GM19452 (cell line): ENCODE measurements around the gene ZBTB20.

ENCODE experiments used
- ATAC-seq: cut with Tn5 transposase; IDR thresholded peaks from one replicate; pipeline ENCODE4 v1.9.1; 2021; ENCODE audit not compliant: unreplicated experiment

Gene ZBTB20

GRCh38 chr3:114597871-114598270 is 549.2 kb downstream of the ZBTB20 start:
- no peak for ATAC-seq

DNA sequence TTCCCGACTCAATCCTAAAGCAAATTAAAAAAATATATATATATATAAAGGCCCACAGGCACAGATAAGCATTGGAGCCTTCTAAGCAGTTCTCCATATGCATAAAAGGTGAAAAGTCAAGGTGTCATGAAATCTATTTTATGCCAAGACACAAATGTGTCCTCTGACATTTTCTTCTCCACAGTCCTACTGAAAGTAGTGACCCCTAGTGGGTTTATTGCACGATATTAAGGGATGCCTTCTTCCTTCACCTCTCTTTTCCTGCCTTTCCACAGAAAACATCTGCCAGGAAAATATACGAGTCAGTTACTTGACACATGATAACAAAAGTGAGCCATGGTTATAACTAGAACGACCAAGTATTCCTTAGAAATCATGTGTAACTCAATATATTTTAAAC is 550.1 kb downstream of the ZBTB20 start:
- no peak for ATAC-seq

DNA sequence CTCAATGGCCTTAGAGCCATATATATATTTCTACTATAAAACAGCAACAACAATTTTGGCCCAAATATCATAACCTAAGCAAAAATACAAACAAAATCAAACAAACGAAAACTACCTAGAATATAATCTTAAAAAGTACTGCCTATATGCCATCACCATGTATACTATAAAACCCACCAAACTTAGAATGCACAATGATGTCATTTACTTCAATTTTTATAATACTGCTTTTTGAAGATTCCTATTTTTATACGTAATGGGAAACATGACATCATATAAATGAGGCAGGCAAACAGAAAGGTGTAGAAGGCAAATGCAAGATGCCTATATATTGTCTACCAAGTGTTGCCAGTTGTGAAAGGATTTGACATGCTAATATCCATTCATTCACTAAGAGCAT is 550.9 kb downstream of the ZBTB20 start:
- ATAC-seq = no peak

DNA sequence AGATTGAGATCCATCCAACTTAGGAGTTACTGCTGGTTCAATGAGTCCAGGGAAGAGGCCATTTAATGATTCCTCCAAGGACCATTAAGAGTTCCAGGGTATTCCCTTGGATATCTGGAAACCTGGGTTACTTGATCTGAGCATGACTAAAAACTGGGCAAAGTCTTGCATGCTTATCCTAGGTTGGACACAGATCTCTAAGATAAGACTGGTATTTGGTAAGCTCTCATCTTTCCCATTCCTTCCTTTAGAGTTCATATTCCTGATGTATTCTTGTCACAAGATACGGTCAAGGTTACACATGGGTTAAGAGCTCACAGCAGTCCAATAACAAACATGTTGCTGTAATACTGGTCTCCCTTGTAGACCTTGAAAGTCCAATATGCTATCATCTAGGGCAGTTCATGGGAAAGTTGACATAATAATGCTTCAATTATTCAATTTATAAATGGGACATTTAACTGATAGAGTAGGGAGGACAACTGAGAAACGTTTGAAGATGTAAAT is 551.5 kb downstream of the ZBTB20 start:
- no peak for ATAC-seq

DNA sequence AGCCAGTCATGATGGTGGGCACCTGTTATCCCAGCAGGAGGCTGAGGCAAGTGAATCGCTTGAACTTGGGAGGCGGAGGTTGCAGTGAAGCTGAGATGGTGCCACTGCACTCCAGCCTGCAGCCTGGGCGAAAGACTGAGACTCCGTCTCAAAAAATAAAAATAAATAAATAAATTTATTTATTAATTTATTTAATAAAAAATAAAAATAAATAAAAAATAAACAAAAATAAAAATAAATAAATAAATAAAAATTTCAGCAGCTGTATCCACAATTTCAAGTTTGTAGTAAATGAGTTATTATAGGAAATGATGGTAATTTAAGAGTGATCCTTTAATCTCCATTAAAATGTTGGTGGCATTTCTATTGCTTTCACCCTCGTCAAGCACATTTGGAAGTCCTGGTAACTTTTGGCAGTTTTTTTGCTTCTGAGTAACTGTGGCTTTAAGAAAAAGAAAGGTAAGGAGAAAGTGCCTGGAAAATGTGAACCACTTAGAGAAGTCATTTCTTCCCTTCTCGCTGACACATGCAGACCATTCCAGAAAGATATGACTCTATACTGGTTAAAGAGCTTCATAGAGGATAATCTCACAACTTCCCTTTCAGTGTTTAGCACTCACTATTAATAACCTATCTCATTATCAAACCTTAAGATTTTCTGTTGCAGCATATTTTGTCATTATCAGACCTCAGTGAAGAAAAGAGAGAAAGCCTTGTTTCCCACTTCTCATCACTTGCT is 556.6 kb downstream of the ZBTB20 start:
- no peak for ATAC-seq

DNA sequence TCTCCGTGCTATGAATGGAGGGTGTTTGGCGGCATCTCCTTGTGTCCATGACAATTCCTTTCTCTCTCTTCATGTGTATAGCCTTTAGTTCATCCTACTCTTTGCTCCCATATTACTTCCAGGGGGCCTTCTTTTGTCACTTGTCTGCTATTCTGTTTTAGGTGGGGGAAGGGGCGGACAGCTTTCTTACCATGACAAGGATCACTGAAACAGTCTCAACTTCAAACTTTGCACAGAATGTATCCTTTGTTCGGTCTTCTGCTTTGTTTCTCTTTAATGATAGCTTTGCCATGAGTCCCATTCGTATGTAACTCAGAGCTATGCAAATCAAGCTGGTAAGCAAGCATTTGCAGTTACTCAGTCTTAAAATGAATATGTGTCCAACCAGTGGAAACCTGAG is 559.1 kb downstream of the ZBTB20 start:
- ATAC-seq = no peak

- no peak for ATAC-seq
These were observed 561.0 kb downstream of the ZBTB20 start for GRCh38 chr3:114586119-114586518.

GRCh38 chr3:114585687-114586086 is 561.4 kb downstream of the ZBTB20 start:
- no peak for ATAC-seq

GRCh38 chr3:114584734-114585371 is 562.2 kb downstream of the ZBTB20 start:
- ATAC-seq = no peak

GRCh38 chr3:114582929-114583328 is 564.2 kb downstream of the ZBTB20 start:
- ATAC-seq = peak; percentile 94

DNA sequence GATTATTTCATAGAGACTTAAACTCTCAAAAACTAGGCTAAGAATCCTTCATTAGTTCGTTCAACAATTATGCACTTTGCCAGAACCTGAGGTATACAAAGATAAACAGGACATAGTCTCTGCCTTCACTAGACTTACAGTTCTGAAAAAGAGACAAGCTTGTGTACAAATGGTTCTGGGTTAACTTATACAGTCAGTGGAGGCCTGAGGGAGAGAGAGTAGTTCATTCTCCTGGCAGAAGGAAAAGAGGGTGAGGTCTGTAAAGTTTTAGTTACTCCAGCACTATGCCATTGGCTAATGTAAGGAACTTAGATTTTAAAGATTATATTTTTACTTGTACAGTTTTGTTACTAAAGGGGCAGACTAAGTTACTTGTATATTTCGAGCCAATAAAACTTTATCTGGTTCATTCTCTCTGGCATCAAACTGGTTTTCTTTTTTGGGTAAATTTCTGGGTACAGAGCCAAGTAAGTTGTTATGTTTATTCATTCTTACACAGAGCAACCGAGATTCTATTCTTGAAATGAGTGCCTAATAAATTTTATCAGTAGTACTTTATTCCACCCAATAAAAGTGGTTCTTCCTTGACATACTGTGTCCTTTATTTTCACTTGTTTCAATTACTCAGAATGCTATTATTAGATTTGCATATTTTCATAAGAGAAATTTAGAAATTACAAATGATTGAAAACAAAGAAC is 574.6 kb downstream of the ZBTB20 start:
- no peak for ATAC-seq

GRCh38 chr3:114571363-114571762 is 575.7 kb downstream of the ZBTB20 start:
- no peak for ATAC-seq

GRCh38 chr3:114569186-114569585 is 577.9 kb downstream of the ZBTB20 start:
- no peak for ATAC-seq

- ATAC-seq = no peak
These were observed 579.3 kb downstream of the ZBTB20 start for GRCh38 chr3:114567771-114568170.

DNA sequence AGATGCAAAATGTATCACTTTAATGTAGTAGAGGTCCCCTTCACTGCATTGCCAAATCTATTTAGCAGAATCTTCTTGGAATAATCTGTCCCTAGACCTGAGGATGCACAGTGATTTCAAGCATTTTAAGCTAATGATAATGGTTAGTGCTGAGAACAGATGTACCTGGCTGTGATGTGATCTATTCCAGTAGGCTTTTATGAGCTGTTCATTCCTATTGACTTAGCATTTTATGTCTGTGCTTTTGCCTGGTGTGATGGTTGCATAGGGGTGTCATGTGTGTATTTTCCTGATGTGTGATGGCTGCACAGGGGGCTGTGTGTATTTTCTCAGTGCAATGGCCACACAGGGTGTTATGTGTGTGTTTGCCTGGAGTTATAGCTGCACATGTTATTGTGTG is 580.3 kb downstream of the ZBTB20 start:
- peak; percentile 12 for ATAC-seq

DNA sequence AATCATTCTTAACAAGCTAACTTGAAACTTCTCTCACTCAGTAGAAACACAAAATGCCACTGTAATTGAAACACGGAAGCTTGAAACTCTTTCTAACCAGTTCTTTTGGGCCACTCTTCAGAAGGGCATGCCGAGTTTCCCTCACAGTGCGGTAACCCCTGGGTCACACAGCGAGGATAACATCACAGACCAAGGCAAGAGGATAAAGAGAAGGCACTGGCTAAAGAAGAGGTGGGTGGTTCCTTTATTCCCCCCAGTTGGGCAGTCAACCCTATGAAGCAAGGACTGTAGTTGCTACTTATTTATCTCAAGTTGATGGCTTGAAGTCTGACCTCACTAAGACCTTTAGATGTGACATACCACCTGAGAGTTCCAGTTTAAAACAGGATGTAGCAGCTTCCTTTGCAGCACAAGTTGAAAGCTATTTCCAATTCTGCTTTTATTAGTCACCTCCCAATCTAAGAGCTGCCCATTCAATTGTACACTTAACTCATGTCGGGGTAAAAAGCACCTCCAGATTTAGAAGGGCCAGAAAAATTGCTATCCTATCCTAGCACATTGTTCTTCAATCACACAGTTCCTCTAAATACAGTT is 580.8 kb downstream of the ZBTB20 start:
- ATAC-seq = peak; percentile 90

GRCh38 chr3:114565216-114565615 is 581.9 kb downstream of the ZBTB20 start:
- no peak for ATAC-seq

DNA sequence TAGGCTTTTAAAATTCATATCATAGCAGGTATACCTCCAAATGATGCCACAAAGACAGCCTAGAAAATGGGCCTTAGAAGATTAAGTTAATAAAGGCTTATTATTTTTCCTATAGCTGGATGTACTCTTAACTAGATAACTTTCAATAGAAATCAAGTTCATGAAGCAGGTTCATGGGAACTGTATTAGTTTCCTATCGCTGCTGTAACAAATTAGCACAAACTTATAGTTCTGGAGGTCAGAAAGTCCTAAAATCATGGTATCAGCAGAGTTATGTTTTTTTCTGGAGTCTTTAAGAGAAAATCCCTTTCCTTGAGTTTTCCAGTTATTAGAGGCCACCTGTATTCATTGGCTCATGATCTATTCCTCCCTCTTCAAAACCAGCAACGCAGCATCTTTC is 583.4 kb downstream of the ZBTB20 start:
- no peak for ATAC-seq

DNA sequence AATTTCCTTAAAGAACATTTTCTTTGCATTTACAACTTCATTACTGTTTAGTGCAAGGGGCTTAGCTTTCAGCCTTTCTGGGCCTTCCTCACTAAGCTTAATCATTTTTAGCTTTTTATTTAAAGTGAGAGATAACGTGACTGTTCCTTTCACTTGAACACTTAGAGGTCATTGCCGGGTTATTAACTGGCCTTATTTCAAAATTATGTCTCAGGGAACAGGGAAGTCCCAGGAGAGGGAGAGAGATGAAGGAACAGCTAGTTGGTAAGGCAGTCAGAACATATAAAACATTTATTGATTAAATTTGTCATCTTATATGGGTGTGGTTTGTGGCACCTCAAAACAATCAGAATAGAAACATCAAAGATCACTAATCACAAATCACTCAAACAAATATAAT is 584.5 kb downstream of the ZBTB20 start:
- ATAC-seq = no peak

DNA sequence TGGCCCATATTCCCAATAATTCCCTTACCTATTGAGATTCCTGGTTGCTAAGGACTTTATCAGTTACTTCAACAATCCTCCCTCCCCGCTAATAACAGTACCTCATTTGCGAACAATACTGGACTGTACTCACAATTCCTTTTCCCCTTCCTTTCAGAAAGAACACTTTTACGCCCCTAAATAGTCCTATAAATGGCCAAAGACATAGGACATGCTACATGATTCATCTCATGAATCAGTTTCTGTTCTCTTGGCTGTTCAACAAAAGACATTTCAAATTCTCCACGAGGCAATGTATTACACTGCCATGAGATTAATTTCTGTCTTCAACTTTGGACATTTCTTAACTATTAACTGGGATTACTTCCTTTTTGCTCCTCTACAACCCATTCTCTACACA is 588.8 kb downstream of the ZBTB20 start:
- no peak for ATAC-seq

GRCh38 chr3:114557791-114558190 is 589.3 kb downstream of the ZBTB20 start:
- no peak for ATAC-seq
